Measurements from ENCODE around the gene PCDHGB7.
"Not testable (repeated sequence)": the region's sequence is repeated elsewhere in the genome, so short reads cannot be mapped to it uniquely, and the experiment has no call there.

The PCDHGB7 gene

DNA sequence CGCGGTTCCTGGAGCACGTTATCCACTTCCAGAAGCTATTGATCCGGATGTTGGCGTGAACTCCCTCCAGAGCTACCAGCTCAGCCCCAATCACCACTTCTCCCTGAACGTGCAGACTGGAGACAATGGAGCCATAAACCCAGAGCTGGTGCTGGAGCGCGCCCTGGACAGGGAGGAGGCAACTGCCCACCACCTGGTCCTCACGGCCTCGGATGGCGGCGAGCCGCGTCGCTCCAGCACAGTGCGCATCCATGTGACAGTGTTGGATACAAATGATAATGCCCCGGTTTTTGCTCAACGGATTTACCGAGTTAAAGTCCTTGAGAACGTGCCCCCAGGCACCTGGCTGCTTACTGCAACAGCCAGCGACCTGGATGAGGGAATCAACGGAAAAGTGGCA lies 14.1 kb upstream of the PCDHGB7 start:
- TF ChIP-seq, protein P1, sequence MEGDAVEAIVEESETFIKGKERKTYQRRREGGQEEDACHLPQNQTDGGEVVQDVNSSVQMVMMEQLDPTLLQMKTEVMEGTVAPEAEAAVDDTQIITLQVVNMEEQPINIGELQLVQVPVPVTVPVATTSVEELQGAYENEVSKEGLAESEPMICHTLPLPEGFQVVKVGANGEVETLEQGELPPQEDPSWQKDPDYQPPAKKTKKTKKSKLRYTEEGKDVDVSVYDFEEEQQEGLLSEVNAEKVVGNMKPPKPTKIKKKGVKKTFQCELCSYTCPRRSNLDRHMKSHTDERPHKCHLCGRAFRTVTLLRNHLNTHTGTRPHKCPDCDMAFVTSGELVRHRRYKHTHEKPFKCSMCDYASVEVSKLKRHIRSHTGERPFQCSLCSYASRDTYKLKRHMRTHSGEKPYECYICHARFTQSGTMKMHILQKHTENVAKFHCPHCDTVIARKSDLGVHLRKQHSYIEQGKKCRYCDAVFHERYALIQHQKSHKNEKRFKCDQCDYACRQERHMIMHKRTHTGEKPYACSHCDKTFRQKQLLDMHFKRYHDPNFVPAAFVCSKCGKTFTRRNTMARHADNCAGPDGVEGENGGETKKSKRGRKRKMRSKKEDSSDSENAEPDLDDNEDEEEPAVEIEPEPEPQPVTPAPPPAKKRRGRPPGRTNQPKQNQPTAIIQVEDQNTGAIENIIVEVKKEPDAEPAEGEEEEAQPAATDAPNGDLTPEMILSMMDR (IDR thresholded peaks at IDR 0.05), result no peak
- Histone ChIP-seq H3K4me3 (peak overlapping the region; percentile 53), H3K27ac (no peak overlapping the region)
- no peak for DNase-seq (ENCODE audit: low spot score)

DNA sequence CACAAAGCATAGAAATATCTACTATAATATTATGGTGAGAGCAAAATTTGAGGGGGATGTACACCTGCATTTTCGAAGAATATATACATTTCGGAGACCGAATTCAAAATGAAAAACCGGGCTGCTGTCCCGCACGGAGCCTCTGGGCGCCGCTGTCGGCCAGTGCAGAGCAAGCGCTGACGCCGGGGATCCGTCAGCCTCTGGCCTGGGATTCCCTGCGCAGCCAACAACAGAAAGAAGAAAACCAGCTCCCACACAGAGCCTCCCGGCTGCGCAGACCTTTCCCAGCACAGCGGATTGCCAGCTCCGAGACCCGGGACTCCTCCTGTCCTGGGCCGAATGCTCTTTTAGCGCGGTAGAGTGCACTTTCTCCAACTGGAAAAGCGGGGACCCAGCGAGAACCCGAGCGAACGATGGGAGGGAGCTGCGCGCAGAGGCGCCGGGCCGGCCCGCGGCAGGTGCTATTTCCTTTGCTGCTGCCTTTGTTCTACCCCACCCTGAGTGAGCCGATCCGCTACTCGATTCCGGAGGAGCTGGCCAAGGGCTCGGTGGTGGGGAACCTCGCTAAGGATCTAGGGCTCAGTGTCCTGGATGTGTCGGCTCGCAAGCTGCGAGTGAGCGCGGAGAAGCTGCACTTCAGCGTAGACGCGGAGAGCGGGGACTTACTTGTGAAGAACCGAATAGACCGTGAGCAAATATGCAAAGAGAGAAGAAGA lies 9.5 kb upstream of the PCDHGB7 start, which contains the start of gene PCDHGB6:
PCDHGB6 (plus strand) TSS at position 232 of the 716 bp plus-strand sequence; CDS start at position 414, 182 bp downstream.
- DNase-seq (ENCODE audit: low spot score); H3K27ac ChIP-seq: not testable (repeated sequence)
- peak within 1 kb of the TSS; percentile 61 for H3K4me3 ChIP-seq

DNA sequence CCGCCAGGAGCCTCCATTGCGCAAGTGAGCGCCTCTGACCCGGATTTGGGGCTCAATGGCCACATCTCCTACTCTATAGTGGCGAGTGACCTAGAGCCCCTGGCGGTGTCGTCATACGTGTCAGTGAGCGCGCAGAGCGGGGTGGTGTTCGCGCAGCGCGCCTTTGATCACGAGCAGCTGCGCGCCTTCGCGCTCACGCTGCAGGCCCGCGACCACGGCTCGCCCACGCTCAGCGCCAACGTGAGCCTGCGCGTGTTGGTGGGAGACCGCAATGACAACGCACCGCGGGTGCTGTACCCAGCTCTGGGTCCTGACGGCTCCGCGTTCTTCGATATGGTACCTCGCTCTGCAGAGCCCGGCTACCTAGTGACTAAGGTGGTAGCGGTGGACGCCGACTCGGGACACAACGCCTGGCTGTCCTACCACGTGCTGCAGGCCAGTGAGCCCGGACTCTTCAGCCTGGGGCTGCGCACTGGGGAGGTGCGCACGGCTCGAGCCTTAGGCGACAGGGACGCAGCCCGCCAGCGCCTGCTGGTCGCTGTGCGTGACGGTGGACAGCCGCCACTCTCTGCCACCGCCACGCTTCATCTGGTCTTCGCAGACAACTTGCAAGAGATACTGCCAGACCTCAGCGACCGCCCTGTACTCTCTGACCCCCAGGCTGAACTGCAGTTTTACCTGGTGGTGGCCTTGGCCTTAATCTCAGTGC lies 7.7 kb upstream of the PCDHGB7 start:
- Histone ChIP-seq H3K4me3 (peak overlapping the region; percentile 34), H3K27ac (no peak overlapping the region)
- no peak for DNase-seq (ENCODE audit: low spot score)
- TF ChIP-seq, protein P1 (IDR thresholded peaks at IDR 0.05), result no peak

DNA sequence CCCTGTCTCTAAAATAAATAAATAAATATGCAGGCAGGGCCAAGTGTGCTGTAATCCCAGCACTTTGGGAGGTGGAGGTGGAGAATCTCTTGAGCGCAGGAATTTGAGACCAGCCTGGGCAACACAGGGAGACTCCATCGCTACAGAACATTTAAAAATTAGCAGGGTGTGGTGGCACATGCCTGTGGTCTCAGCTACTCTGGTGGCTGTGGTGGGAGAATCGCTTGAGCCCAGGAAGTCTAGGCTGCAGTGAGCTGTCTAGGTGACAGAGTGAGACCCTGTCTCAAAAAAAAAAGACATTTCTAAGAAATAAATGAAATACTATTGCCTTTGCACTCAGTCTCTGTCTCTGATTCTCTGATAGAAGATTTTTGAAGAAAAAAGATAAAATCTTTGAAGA lies 5.9 kb upstream of the PCDHGB7 start:
- TF ChIP-seq, protein P1 (IDR thresholded peaks at IDR 0.05), result no peak
- peak overlapping the region; percentile 6 for H3K4me3 ChIP-seq
- DNase-seq (ENCODE audit: low spot score), result no peak
- no peak overlapping the region for H3K27ac ChIP-seq

DNA sequence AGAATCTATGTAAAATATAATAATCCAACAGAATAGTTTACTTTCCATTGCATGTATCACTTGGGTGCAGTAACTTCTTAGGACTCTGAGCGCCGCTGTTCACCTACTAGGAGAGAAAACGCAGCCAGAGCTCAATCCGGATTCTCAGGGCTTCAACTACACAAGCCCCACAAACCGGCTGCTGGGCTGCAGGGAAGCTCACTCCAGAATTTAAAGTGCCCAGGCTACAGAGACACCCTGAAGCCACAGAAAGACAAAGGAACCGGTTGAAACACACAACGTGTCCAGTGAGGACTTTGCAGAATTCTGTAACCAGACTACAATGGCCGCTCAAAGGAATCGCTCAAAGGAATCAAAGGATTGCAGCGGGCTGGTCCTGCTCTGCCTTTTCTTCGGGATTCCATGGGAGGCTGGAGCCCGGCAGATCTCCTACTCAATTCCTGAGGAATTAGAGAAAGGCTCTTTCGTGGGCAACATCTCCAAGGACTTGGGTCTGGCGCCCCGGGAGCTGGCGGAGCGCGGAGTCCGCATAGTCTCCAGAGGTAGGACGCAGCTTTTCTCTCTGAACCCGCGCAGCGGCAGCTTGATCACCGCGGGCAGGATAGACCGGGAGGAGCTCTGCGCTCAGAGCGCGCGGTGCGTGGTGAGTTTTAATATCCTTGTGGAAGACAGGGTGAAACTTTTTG lies 4.5 kb upstream of the PCDHGB7 start, which contains the start of gene PCDHGA10:
PCDHGA10 (plus strand) TSS at position 134 of the 686 bp plus-strand sequence; CDS start at position 323, 189 bp downstream.
- TF ChIP-seq, protein P1 (IDR thresholded peaks at IDR 0.05), result no peak
- peak within 1 kb of the TSS; percentile 56 for H3K4me3 ChIP-seq
- H3K27ac ChIP-seq, result no peak within 1 kb of the TSS
- DNase-seq (ENCODE audit: low spot score), result no peak

DNA sequence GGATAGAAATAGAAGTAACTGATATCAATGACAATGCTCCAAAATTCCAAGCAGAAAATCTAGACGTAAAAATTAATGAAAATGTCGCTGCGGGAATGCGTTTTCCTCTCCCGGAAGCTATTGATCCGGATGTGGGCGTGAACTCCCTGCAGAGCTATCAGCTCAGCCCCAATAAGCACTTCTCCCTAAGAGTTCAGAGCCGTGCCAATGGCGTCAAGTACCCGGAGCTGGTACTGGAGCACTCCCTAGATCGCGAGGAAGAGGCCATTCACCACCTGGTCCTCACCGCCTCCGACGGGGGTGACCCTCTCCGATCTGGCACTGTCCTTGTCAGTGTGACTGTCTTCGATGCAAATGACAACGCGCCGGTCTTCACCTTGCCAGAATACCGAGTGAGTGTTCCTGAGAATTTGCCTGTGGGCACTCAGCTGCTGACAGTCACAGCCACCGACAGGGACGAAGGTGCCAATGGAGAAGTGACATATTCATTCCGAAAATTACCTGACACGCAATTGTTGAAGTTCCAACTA lies 3.9 kb upstream of the PCDHGB7 start:
- Histone ChIP-seq H3K4me3 (peak overlapping the region; percentile 56), H3K27ac (no peak overlapping the region)
- no peak for DNase-seq (ENCODE audit: low spot score)
- TF ChIP-seq, protein P1 (IDR thresholded peaks at IDR 0.05), result no peak

DNA sequence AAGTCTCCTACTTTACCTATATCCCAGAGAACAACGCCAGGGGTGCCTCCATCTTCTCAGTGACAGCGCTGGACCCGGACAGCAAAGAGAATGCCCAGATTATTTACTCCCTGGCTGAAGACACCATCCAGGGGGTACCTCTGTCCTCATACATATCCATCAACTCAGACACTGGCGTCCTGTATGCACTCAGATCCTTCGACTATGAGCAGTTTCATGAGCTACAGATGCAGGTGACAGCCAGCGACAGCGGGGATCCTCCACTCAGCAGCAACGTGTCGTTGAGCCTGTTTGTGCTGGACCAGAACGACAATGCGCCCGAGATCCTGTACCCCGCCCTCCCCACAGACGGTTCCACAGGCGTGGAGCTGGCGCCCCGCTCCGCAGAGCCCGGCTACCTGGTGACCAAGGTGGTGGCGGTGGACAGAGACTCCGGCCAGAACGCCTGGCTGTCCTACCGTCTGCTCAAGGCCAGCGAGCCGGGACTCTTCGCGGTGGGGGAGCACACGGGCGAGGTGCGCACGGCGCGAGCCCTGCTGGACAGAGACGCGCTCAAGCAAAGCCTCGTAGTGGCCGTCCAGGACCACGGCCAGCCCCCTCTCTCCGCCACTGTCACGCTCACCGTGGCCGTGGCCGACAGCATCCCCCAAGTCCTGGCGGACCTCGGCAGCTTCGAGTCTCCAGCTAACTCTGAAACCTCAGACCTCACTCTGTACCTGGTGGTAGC lies 2.8 kb upstream of the PCDHGB7 start:
- DNase-seq (ENCODE audit: low spot score), result not testable (repeated sequence)
- peak overlapping the region; percentile 30 for H3K4me3 ChIP-seq

DNA sequence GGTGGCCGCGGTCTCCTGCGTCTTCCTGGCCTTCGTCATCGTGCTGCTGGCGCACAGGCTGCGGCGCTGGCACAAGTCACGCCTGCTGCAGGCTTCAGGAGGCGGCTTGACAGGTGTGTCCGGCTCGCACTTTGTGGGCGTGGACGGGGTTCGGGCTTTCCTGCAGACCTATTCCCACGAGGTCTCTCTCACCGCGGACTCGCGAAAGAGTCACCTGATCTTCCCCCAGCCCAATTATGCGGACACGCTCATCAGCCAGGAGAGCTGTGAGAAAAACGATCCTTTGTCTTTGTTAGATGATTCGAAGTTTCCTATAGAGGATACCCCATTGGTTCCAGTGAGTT lies 2.2 kb upstream of the PCDHGB7 start:
- H3K27ac ChIP-seq; DNase-seq (ENCODE audit: low spot score): not testable (repeated sequence)
- peak overlapping the region; percentile 30 for H3K4me3 ChIP-seq

More for the DNA sequence above, 2.8 kb upstream of the PCDHGB7 start:
- H3K27ac ChIP-seq, result not testable (repeated sequence)
